NCI-H345 treated with DMSO at 0.1 percent for 48 hours (cell line): Measurements from ENCODE around the gene ETV3.
A peak's percentile ranks its signal among the peaks of the same experiment; 100 is the strongest.

Source experiments
- DNase-seq: peaks from one replicate; lab custom pipeline; 2025; ENCODE audit not compliant: unreplicated experiment; lab: John Stamatoyannopoulos, UW

Gene ETV3

DNA sequence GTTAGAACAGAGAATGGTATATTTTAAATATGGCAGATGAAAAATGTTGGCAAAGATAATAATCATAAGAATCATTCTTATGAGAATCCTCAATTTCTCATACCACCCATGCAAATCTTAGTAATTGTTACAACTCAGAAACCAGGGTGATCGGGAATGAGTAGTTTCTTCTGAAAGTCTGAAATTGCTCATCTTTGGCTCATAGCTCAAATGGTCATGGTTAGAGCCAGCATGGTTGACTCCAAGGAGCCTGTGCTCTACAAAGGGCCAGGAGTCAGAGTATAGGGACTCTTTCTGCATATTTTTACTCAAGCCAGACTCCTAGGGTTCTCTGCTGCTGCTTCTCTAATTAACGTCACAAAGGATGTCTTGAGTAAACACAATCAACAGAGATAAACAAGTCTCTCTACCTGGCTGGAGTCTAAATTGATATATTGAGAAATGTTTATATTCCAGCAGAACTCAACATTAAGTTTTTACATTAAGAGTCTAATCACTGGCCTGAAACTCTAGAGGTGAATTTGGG, 1.9 kb upstream of the ETV3 start:
- DNase-seq: no peak

DNA sequence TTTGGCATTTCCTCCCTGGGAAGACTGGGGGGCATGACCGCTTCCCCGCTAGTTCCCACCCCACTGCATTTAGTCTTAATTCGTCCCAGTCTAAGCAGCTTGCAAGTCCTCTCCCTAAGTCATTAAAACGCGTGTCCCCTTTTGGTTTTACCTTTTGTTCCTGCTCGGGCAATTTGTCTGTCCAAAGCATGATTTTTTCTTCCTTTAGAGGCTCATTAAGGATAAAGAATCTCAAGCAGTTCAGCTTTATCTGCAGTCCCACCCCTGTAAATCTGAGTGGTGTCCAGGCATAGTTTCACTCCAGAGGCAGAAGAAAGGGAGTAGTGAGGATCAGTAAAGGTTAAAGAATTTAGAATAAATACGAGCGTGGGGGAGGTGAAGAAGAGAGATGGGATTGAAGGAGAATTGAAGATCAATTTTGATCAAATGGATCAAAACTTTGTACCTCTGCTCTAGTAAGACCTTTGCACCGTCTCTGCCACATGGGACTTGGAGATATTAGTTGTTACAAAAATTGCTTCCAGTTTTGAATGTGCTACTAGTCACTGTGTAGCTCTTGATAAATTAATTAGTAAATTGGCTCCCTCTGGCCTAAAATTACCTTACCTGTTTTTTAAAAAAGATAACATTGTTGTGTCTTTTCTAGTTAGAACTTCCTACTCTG, 989 bp upstream of the ETV3 start:
- no peak for DNase-seq

DNA sequence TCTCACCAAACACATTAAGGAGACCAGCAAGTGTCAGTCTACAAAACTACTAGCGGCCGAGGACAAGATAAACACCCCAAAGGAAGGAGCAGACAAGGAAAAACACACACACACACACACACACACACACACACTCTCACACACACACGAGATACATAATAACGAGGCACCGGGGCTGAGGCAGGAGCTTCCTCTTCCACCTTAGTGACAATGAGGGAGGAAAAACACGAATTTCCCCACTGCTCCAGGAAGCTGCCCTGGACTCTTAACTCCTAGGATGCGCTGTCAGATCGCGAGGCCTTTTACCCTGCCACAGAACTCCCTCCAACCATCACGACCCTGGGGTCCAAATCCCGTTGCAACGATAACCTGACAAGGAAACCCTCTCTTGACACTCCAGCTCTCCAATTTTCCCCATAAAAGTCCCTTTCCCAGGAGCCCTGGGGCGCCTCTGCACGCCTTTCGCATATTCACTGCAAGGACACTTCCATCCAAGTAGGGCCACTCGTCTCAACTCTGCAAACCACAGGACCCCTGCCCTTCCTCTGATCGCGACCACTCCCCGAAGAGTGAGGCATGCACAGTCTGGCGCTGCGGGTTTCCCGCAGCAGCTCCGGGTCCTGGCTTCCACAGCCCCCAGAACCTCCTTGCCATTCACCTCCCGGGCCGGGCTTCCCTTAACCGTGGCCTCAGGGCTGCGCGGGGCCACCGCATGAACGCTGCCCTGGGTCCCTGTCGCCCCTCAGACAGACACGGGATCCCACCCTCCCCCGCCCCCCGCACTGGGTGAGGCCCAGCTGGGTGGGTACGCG, 581 bp downstream of the ETV3 start:
- DNase-seq: no peak

DNA sequence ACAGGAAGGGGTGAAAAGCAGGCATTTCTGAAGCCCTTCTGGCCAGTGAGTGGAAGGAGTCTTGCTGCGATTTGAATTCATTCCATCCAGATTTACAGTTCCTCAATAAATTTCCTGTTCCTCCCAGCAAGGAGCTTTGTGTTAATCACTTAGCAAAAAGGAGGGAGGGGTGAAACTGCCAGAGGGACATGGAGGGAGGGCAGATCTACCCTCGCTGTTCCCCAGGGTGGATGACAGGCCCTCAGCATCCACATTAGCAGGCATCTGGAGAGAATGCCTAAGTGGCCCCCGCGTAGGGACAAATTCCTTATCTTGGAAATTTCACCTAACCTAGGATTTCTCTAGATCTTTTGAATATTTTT, 1.2 kb downstream of the ETV3 start:
- no peak for DNase-seq

DNA sequence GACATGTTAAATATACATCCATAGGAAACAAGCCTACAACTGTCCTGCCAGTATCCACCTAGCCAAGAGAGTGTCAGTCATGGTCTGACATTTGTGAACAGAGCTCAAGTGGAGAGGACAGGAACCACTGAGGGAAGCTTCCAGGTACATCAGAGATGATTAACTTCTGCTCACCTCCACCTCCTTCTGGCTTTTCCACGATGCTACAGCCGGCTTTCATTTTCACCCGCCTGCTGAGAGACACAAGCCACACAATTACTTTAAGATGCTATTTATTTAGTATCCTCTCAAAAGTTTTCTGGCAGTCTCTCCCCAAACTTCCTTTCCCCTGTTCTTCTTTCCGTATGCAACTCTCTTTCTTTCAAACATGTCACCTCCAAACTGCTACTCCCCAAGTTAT, 2.1 kb downstream of the ETV3 start:
- DNase-seq: no peak

DNA sequence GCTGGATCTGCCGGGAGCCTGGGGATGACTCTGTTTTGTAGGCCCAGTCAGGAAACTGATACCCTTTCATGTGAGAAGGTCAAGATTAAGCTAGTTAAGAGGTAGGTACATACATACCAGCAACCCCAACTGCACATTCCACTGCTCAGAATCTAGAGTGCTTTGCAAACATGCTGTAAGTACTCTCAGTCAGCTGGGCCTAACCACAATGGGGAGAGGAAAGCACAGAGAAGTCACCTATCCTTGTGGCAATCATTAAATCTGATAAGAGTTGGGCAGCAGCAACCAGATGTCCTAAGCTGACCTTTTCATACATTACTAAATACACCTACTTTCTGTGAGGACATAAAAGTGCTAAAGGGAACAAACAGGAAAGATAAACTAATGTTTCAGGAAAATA, 2.5 kb downstream of the ETV3 start:
- no peak for DNase-seq

DNA sequence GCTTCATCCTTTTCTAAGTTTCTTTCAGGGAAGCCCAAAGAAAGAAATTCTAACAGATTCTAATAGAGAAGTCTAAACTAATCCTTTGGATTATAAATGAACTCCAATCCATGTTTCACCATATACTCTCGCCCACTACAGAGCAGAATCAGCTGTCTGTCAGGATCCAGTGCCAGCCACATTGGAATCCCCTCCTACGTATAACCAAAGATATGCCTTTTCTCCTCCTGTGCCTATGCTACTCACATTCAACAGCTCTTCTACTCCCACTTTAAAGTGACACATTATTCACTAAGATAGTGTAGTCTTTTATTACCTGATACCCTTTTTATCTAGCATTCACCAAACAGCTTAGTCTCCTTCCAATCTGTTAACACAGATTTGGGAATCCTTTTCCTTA, 3.1 kb downstream of the ETV3 start:
- DNase-seq: no peak

DNA sequence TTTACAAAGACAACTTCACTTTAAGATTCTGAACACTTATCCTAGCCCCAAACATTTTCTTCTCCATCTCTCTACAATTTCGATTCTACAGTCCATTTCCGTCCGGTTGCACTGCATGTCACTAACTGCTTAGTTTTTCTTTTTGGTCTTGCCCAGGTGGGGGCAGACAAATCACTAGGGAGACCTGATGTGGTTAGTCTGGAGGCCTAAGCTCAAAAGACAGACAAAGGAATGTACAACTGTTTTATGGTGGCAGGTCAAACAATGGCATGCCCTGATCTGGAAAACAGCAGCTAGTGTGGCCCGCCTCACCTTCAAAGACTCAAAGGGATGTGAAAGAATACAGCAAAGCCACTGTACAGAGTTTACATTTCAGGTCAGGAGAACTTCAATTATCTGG, 3.8 kb downstream of the ETV3 start:
- DNase-seq: no peak

DNA sequence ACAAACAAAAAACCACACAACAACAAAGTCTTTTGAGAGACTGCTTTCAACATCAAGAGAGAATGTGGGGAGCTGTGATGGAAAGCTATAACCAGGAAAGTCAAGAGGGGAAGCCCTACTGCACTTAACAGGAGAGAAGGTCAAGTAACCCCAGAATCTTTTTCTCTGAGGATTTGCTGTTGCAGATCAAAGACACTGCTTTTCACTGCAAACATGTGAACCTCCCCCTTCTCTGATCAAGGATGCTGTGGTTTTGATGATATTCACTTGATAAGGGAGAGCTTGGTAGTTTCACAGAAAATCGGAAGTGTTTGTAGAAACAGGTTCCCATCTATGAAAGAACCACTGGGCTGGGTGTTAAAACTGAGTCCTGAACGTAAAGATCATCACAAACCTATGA, 4.8 kb downstream of the ETV3 start:
- DNase-seq: no peak

DNA sequence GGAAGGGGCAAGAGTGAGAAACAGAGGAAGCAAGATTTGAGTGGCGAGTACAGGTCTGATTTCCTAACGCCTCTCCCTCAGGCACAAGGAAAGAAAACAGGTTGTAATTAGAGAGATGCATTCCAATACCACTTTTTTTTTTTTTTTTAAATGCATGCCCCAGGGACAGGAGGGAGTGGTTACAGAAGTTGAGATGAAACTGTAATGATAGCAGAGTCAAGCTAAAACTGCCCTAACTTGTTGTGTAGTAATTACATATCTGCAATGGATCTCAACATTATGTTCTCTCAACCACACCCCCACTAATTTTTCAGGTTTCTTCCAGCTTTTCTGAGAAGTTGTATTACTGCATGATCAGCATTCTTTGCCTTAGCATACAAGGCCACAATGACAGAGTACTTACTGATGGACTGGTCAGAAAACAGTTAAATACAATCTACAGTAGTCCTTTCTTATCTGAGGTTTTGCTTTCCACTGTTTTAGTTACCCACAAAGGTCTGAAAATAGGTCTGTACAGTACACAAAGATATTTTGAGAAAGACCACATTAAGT, 5.5 kb downstream of the ETV3 start:
- no peak for DNase-seq

DNA sequence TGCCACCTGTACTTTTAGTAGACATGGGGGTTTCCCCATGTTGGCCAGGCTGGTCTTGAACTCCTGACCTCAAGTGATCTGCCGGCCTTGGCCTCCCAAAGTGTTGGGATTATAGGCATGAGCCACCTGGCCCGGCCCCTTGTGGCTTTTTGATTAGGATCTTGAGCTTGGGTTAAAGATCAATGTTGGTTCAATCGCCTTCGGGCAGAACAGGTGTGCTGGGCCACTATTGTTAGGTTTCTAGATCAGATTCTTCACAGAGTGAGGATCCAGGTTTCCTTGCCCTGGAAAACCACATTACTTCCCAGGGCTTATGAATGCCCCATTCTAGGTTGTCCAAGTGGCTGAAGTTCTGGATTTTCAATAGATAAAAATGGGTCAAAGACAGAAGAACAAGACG, 6.1 kb downstream of the ETV3 start:
- DNase-seq: no peak

DNA sequence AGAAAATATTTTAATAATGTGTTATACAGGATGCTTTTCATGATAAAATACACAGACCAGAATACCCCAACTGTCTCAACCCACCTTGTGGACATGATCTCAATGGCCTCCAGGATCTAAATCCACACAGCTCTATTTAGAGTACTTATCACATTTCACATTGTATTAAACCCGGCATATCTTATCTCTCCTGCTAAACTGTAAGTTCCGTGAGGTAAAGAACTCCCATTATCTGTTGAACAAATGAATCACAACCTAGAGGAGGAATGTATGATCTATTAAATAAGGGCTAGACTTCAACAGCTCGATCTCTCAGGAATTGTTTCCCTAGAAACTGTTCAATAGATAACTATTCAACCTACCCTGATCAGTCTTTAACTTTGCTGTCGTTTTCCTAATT, 6.9 kb downstream of the ETV3 start:
- DNase-seq: no peak

DNA sequence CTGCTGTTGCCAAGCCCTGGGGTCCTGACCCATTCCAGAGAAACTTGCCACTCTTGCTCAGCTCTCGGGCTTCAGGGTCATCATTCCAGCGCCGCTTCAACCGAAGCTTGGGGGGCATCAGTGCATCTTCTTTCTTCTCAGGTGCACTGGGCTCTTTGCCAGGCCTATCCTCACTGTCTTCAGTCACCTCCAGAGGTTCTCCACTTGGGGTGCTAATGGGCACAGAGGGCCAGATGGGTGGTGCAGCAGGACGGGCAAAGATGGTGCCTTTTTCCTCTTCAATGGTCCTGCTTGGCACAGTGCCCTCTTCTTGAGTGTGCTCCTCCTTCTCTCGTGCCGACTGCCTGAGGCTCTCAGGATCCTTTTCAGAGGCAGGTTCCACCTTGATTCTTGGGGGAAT, 13.3 kb downstream of the ETV3 start:
- no peak for DNase-seq

DNA sequence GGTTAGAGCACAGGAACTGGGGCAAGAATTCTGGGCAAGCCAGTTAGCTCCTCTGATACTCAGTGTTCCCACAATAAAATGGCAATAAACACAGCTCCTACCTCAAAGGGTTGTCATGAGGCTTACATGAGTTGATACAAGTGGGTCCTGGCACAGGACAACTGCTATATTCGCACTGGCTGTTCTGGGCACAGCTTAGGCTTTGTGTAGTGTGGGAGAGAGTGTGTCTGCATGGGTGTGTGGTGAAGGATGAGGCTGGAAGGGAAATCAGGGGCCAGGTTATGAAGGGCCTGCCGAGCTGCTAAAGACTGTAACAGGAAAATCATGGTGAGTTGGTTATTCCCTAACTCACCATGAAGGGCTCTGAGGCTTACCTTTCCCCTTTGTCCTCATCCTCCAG, 18.7 kb downstream of the ETV3 start:
- no peak for DNase-seq

DNA sequence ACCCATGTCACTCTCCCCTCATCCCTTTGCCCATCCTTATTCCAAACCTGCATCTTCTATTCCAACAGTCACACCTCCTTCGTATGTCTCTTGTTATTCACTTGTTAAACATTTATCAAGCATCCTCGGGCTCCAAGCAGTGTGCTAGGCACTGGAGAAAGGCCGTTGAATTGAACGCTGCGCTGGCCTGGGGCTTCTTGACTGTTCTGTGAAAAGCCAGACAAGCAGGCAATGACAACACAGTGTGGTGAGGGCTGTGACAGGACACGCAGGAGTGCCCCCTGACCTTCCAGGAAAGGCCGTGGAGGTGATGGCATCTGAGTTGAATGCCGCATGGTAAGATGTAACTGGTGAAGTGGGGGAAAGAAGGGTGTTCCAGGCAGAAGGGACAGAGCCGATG, 19.2 kb downstream of the ETV3 start:
- DNase-seq: no peak

DNA sequence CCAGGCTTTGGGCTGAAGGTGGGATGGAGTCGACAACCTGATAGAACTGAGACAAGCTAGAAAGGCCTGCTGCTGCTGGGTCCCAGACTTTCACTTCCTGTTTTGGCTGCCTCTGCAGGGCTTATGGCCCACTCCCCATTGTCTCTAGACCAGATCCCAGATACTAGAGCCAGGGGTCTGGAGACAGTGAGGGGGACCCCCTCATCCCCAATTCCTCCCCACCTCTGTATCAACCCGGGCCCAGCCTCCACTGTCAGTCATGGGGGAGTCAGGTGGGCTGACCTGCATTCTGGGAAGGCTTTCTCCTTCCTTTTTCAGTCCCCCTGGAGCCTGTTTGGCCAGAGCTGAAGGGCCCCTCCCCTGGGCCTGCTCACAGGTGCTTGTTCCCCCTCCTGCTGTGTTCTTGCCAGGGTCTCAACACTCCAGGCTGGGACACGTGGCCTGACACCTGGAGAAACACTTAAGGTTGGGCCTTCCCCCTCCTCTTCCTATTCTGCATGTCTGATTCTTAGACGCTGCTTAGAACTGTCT, 20.6 kb downstream of the ETV3 start:
- DNase-seq: peak; percentile 33

DNA sequence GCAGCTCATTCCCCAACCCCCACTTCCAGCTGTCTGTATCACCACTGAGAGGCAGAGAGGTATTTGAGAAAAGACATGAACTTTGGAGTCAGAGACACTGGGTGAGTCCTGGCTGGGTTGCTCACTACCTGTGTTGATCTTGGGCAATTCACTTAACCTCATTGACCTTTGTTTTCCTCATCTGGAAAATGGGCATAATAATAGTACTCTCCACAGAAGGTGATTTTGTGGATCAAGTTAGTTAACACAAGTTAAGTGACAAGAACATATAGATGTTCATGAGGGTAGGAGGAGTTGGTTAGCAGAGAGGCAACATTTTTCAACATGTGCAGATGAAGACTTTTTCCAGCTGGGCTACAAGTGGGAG, 21.5 kb downstream of the ETV3 start:
- no peak for DNase-seq

DNA sequence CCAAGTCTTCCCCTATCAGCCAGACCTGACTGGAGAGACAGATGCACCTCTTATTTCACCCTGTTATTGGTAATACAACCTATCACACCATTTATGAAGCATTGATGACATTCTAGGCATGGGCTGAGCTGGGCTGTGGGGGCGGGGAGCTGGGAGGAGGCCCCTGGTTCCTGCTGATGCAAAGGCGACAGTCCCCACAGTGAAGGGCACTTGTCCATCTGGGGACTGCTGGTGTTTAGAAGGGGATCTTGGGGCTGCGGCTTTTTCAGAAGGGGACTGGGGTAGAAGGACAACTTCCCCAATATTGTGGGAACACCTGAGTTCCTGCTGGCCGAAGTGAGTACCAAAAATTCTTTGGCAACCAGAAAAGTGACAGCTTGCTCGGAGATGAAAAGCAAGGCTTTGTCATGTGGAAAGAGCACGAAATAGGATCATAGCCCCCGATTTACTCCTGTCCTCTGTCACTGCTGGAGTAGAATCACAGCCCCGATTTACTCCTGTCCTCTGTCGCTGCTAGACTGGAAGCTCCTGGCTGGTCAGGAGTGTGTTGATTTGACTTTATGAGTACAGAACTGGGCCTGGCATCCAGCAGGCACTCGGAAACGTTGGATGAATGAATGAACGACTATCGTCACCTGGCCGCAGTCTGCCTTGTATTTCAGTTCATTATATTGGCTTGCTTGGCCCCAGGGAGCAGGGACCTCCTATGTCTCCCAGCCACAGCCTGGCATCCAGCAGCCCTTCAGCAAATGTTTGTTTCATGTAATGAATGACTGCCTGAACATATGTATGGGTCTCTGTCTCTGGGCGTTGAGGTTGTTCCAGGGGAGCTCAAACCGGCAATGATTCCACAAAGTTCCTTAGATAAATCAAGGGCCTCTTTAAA, 22.1 kb downstream of the ETV3 start:
- DNase-seq: no peak

DNA sequence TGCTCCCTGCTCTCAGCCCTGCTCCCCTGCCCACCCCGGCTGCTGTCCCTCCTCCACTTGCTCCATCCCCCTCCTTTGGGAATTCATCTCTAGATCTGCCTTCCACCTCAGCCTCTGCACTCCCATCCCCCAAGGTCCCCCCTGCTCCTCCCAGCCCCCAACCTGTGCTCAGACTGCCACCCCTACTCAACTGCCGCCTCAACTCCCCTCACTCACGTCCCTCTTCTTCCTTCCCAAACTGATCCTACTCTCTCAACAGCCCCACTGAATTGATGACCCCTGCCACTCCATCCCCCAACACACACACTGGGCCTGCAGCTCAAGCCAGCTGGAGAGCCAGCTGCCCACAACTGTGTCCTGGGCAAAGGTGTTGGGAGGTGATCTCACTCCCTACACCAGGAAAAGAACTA, 22.8 kb downstream of the ETV3 start:
- DNase-seq: no peak

DNA sequence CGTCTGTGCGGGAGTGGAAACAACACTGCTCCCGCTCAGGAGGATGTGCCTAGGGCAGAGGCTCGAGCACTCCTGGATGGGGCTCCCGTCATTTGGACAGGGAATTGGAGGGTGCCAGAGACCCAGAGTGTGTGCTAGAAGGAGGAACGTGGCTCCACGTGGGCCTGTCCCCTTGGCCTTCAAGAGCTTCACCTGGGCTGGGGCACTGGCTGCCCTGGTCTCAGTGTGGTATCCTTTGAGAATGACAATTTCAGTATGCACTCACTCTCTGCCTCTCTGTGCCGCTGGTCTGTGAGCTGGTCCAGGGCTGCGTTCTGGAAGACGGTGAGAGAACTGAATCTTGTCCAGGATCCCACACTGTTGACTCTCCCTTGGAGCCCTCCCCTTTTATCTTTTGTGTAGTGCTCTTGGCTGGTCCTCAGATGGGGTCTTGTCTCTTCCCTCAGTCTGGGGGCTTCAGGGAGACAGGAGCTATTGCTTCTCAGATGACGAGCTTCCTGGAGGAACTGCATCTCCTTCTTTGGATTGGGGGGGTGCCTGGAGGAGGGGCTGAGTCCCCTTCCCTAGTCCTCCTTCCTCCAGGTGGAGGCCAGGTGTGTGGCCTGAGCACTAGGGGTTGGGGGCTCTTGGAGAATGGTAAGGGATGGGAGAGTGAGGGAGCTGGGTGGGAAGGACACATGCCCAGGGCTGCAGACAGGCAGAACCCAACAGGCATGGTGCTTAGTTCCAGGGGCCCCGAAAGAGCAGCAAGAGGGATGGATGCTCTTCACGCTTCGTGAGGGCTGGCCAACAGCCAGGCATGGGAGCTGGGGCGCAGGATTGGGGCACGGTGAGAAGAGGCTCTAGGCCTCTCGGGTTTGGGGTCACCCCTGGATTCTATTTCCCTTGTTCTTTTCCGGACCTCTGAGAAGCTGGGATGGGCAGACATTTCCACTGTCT, 23.7 kb downstream of the ETV3 start:
- DNase-seq: no peak
